Mesendoderm (in vitro differentiated cells): ENCODE measurements around the gene TEX29.
A peak's percentile ranks its signal among the peaks of the same experiment; 100 is the strongest.

ENCODE experiments used
- DNase-seq: peaks from one replicate; pipeline ENCODE4 v3.0.0; 2013
- H2AK5ac ChIP-seq: 2 replicates; pipeline ENCODE4 v1.6.1; 2013; ENCODE audit warnings: low read length, inconsistent platforms
- H2BK120ac ChIP-seq: 2 replicates; pipeline ENCODE4 v1.6.1; 2013; ENCODE audit warnings: low read depth, mild to moderate bottlenecking, low read length, moderate library complexity, mixed read lengths
- H2BK15ac ChIP-seq: replicated peaks from 2 replicates; pipeline ENCODE4 v1.6.1; 2013; ENCODE audit warnings: low read depth, mild to moderate bottlenecking, moderate library complexity
- H2BK5ac ChIP-seq: 2 replicates; pipeline ENCODE4 v1.6.1; 2013; ENCODE audit warnings: low read length, inconsistent platforms
- H3K18ac ChIP-seq: 2 replicates; pipeline ENCODE4 v1.6.1; 2013; ENCODE audit warnings: mild to moderate bottlenecking, low read length, mixed read lengths
- H3K23ac ChIP-seq: one replicate; pipeline ENCODE4 v1.6.1; 2013; ENCODE audit warnings: low read length
- H3K27ac ChIP-seq: 2 replicates; pipeline ENCODE4 v1.5.1; 2013; ENCODE audit warnings: low read depth, mild to moderate bottlenecking, inconsistent platforms, low read length, moderate library complexity
- H3K27me3 ChIP-seq: 2 replicates; pipeline ENCODE4 v1.6.1; 2013; ENCODE audit warnings: low read length, control low read depth, mild to moderate bottlenecking, inconsistent platforms; ENCODE audit not compliant: insufficient read depth, poor library complexity
- H3K36me3 ChIP-seq: 2 replicates; pipeline ENCODE4 v1.6.1; 2013; ENCODE audit warnings: low read length, inconsistent platforms; ENCODE audit not compliant: control insufficient read depth, insufficient read depth
- H3K4ac ChIP-seq: one replicate; pipeline ENCODE4 v1.6.1; 2013; ENCODE audit warnings: low read depth, mild to moderate bottlenecking, low read length, moderate library complexity
- H3K4me1 ChIP-seq: 2 replicates; pipeline ENCODE4 v1.6.1; 2013; ENCODE audit warnings: low read depth, low read length, inconsistent platforms; ENCODE audit not compliant: control insufficient read depth
- H3K4me2 ChIP-seq: 2 replicates; pipeline ENCODE4 v1.6.1; 2013; ENCODE audit warnings: low read length
- H3K4me3 ChIP-seq: 2 replicates; pipeline ENCODE4 v1.5.1; 2013; ENCODE audit warnings: mild to moderate bottlenecking, low read length
- H3K56ac ChIP-seq: one replicate; pipeline ENCODE4 v1.6.1; 2013; ENCODE audit warnings: low read length
- H3K79me1 ChIP-seq: 2 replicates; pipeline ENCODE4 v1.6.1; 2013; ENCODE audit warnings: low read length, inconsistent platforms
- H3K79me2 ChIP-seq: 2 replicates; pipeline ENCODE4 v1.6.1; 2013; ENCODE audit warnings: mild to moderate bottlenecking, low read length; ENCODE audit not compliant: control insufficient read depth, insufficient read depth
- H3K9ac ChIP-seq: 2 replicates; pipeline ENCODE4 v1.6.1; 2013; ENCODE audit warnings: low read length, inconsistent platforms
- H4K5ac ChIP-seq: one replicate; pipeline ENCODE4 v1.6.1; 2013; ENCODE audit warnings: low read length
- H4K8ac ChIP-seq: one replicate; pipeline ENCODE4 v1.6.1; 2013; ENCODE audit warnings: low read depth, mild to moderate bottlenecking, control low read depth, low read length, moderate library complexity
- WGBS: extraction: QIAGEN DNeasy Blood & Tissue Kit; methylation state at CpG from one replicate; pipeline ENCODE4 v1.1.7; 2013; ENCODE audit warnings: low lambda C conversion rate, missing lambda C conversion rate; ENCODE audit not compliant: insufficient coverage; ENCODE audit errors: extremely low coverage; 5-methylcytosine and 5-hydroxymethylcytosine counted together

TEX29 gene

GRCh38 chr13:111342721-111343120, 22.3 kb downstream of the TEX29 start:
- H3K4me3 ChIP-seq, result no peak overlapping the region
- H2BK15ac ChIP-seq, result no peak overlapping the region
- H3K18ac ChIP-seq, result no peak overlapping the region
- no CpG with 5 or more reads among the region's 9 CpGs for WGBS
- no peak overlapping the region for H2BK5ac ChIP-seq
- no peak overlapping the region for H3K4ac ChIP-seq
- H3K56ac ChIP-seq, result no peak overlapping the region
- H3K4me1 ChIP-seq, result no peaks in the 10 kb centered on the region
- H3K23ac ChIP-seq, result no peak overlapping the region
- H2AK5ac ChIP-seq, result no peak overlapping the region
- no peaks in the 10 kb centered on the region for H3K79me2 ChIP-seq
- no peak overlapping the region for H3K27ac ChIP-seq
- H3K9ac ChIP-seq, result no peak overlapping the region
- H3K4me2 ChIP-seq, result no peak overlapping the region
- H2BK120ac ChIP-seq, result no peak overlapping the region
- H4K8ac ChIP-seq, result no peak overlapping the region
- DNase-seq, result no peak
- H3K27me3 ChIP-seq, result no peaks in the 10 kb centered on the region
- no peaks in the 10 kb centered on the region for H3K36me3 ChIP-seq
- no peaks in the 10 kb centered on the region for H3K79me1 ChIP-seq
- H4K5ac ChIP-seq, result no peak overlapping the region

- Histone ChIP-seq H2AK5ac (no peak overlapping the region), H3K4me1 (no peaks in the 10 kb centered on the region), H3K23ac (no peak overlapping the region), H3K9ac (no peak overlapping the region), H3K4ac (no peak overlapping the region), H3K4me2 (no peak overlapping the region), H4K8ac (no peak overlapping the region), H3K4me3 (no peak overlapping the region), H3K27ac (no peak overlapping the region), H4K5ac (no peak overlapping the region), H2BK5ac (no peak overlapping the region), H3K79me2 (no peaks in the 10 kb centered on the region), H2BK120ac (no peak overlapping the region), H3K36me3 (no peaks in the 10 kb centered on the region), H3K56ac (no peak overlapping the region), H3K18ac (no peak overlapping the region), H3K79me1 (no peaks in the 10 kb centered on the region), H2BK15ac (no peak overlapping the region), H3K27me3 (no peaks in the 10 kb centered on the region)
- DNase-seq, result no peak
- WGBS, result no CpG with 5 or more reads among the region's 11 CpGs
These were observed 22.9 kb downstream of the TEX29 start for GRCh38 chr13:111343186-111343805.

- H3K79me1 ChIP-seq, result no peaks in the 10 kb centered on the region
- no peak overlapping the region for H4K5ac ChIP-seq
- H3K56ac ChIP-seq, result no peak overlapping the region
- H3K4me3 ChIP-seq, result no peak overlapping the region
- no peaks in the 10 kb centered on the region for H3K79me2 ChIP-seq
- no peak overlapping the region for H3K27ac ChIP-seq
- H3K23ac ChIP-seq, result no peak overlapping the region
- H2BK120ac ChIP-seq, result no peak overlapping the region
- H3K4me2 ChIP-seq, result no peak overlapping the region
- no peak overlapping the region for H2AK5ac ChIP-seq
- no peaks in the 10 kb centered on the region for H3K36me3 ChIP-seq
- H4K8ac ChIP-seq, result no peak overlapping the region
- peak; percentile 94 for DNase-seq
- no peak overlapping the region for H3K9ac ChIP-seq
- H2BK15ac ChIP-seq, result no peak overlapping the region
- no peak overlapping the region for H3K4ac ChIP-seq
- H2BK5ac ChIP-seq, result no peak overlapping the region
- H3K4me1 ChIP-seq, result no peaks in the 10 kb centered on the region
- no peak overlapping the region for H3K18ac ChIP-seq
- WGBS, result no CpG with 5 or more reads among the region's 25 CpGs
- no peaks in the 10 kb centered on the region for H3K27me3 ChIP-seq
These were observed 24.2 kb downstream of the TEX29 start for GRCh38 chr13:111344471-111345191.

GRCh38 chr13:111345682-111346081, 25.2 kb downstream of the TEX29 start:
- Histone ChIP-seq H3K4ac (no peak overlapping the region), H2BK120ac (no peak overlapping the region), H2BK15ac (no peak overlapping the region), H3K4me3 (no peak overlapping the region), H2AK5ac (no peak overlapping the region), H3K27me3 (no peaks in the 10 kb centered on the region), H3K79me2 (no peaks in the 10 kb centered on the region), H3K27ac (no peak overlapping the region), H3K23ac (no peak overlapping the region), H3K36me3 (no peaks in the 10 kb centered on the region), H2BK5ac (no peak overlapping the region), H4K8ac (no peak overlapping the region), H4K5ac (no peak overlapping the region), H3K56ac (no peak overlapping the region), H3K9ac (no peak overlapping the region), H3K4me2 (no peak overlapping the region), H3K18ac (no peak overlapping the region), H3K4me1 (no peaks in the 10 kb centered on the region), H3K79me1 (no peaks in the 10 kb centered on the region)
- no CpG with 5 or more reads among the region's 11 CpGs for WGBS
- no peak for DNase-seq

- Histone ChIP-seq H3K4me2 (no peak overlapping the region), H4K5ac (no peak overlapping the region), H3K18ac (no peak overlapping the region), H2BK15ac (no peak overlapping the region), H3K4me1 (no peaks in the 10 kb centered on the region), H3K36me3 (no peaks in the 10 kb centered on the region), H3K9ac (no peak overlapping the region), H2BK5ac (no peak overlapping the region), H3K4me3 (no peak overlapping the region), H3K4ac (no peak overlapping the region), H2BK120ac (no peak overlapping the region), H4K8ac (no peak overlapping the region), H3K56ac (no peak overlapping the region), H3K23ac (no peak overlapping the region), H2AK5ac (no peak overlapping the region), H3K79me1 (no peaks in the 10 kb centered on the region), H3K27me3 (no peaks in the 10 kb centered on the region), H3K27ac (no peak overlapping the region), H3K79me2 (no peaks in the 10 kb centered on the region)
- DNase-seq, result no peak
- no CpG with 5 or more reads among the region's 20 CpGs for WGBS
These were observed 25.7 kb downstream of the TEX29 start for GRCh38 chr13:111346101-111346680.
